ENCODE results near the gene GLB1L2.

The GLB1L2 gene

GRCh38 chr11:134355136-134355535 lies 23.3 kb downstream of the GLB1L2 start:
- H2AFZ ChIP-seq (ENCODE audit: low read depth, low read length) = no peak overlapping the region
- no peaks in the 10 kb centered on the region for H3K36me3 ChIP-seq (replicated peaks; ENCODE audit: low read depth, low read length)
- H3K27me3 ChIP-seq (ENCODE audit: low read depth, low read length) = peaks cover 25% of the 10 kb centered on the region
- TF ChIP-seq CTCF (IDR thresholded peaks at IDR 0.05; ENCODE audit: low read depth, low read length) = no peak
- no peak for TF ChIP-seq EZH2phosphoT487 (IDR thresholded peaks at IDR 0.05; ENCODE audit: low read depth)
- H3K4me1 ChIP-seq (ENCODE audit: low read length) = peaks cover 12% of the 10 kb centered on the region
- H3K9me3 ChIP-seq (ENCODE audit: insufficient read depth, low read length) = no peaks in the 10 kb centered on the region
- no peak overlapping the region for H3K9ac ChIP-seq (ENCODE audit: low read length)
- no peaks in the 10 kb centered on the region for H3K79me2 ChIP-seq (ENCODE audit: low read length)
- H3K4me3 ChIP-seq (ENCODE audit: low read length) = no peak overlapping the region
- H3K27ac ChIP-seq (ENCODE audit: low read length) = no peak overlapping the region
- H4K20me1 ChIP-seq (ENCODE audit: insufficient read depth, low read length) = no peaks in the 10 kb centered on the region
- H3K4me2 ChIP-seq (ENCODE audit: low read length) = no peak overlapping the region

GRCh38 chr11:134355656-134356055 lies 23.9 kb downstream of the GLB1L2 start:
- H4K20me1 ChIP-seq (ENCODE audit: insufficient read depth, low read length) = no peaks in the 10 kb centered on the region
- no peaks in the 10 kb centered on the region for H3K36me3 ChIP-seq (replicated peaks; ENCODE audit: low read depth, low read length)
- H3K27me3 ChIP-seq (ENCODE audit: low read depth, low read length) = peaks cover 25% of the 10 kb centered on the region
- H3K4me1 ChIP-seq (ENCODE audit: low read length) = peaks cover 7% of the 10 kb centered on the region
- no peaks in the 10 kb centered on the region for H3K9me3 ChIP-seq (ENCODE audit: insufficient read depth, low read length)
- no peak overlapping the region for H3K9ac ChIP-seq (ENCODE audit: low read length)
- no peak overlapping the region for H2AFZ ChIP-seq (ENCODE audit: low read depth, low read length)
- H3K27ac ChIP-seq (ENCODE audit: low read length) = no peak overlapping the region
- H3K4me3 ChIP-seq (ENCODE audit: low read length) = no peak overlapping the region
- H3K4me2 ChIP-seq (ENCODE audit: low read length) = no peak overlapping the region
- no peaks in the 10 kb centered on the region for H3K79me2 ChIP-seq (ENCODE audit: low read length)
- TF ChIP-seq CTCF (IDR thresholded peaks at IDR 0.05; ENCODE audit: low read depth, low read length) (no peak), EZH2phosphoT487 (IDR thresholded peaks at IDR 0.05; ENCODE audit: low read depth) (no peak)

- no peaks in the 10 kb centered on the region for H4K20me1 ChIP-seq (ENCODE audit: insufficient read depth, low read length)
- no peak overlapping the region for H3K4me3 ChIP-seq (ENCODE audit: low read length)
- no peak overlapping the region for H3K9ac ChIP-seq (ENCODE audit: low read length)
- H3K27me3 ChIP-seq (ENCODE audit: low read depth, low read length) = peaks cover 23% of the 10 kb centered on the region
- no peak overlapping the region for H3K4me2 ChIP-seq (ENCODE audit: low read length)
- peaks cover 4% of the 10 kb centered on the region; the same call in 1 of the 2 replicates for H3K4me1 ChIP-seq (ENCODE audit: low read length)
- H3K79me2 ChIP-seq (ENCODE audit: low read length) = no peaks in the 10 kb centered on the region
- TF ChIP-seq EZH2phosphoT487 (IDR thresholded peaks at IDR 0.05; ENCODE audit: low read depth) = no peak
- TF ChIP-seq CTCF (IDR thresholded peaks at IDR 0.05; ENCODE audit: low read depth, low read length) = no peak
- H2AFZ ChIP-seq (ENCODE audit: low read depth, low read length) = no peak overlapping the region
- H3K27ac ChIP-seq (ENCODE audit: low read length) = no peak overlapping the region
- no peaks in the 10 kb centered on the region for H3K36me3 ChIP-seq (replicated peaks; ENCODE audit: low read depth, low read length)
- H3K9me3 ChIP-seq (ENCODE audit: insufficient read depth, low read length) = no peaks in the 10 kb centered on the region
These were observed 25.1 kb downstream of the GLB1L2 start for GRCh38 chr11:134356656-134357544.

GRCh38 chr11:134357545-134357839 lies 25.7 kb downstream of the GLB1L2 start:
- H2AFZ ChIP-seq (ENCODE audit: low read depth, low read length) = no peak overlapping the region
- no peaks in the 10 kb centered on the region for H3K9me3 ChIP-seq (ENCODE audit: insufficient read depth, low read length)
- H3K4me1 ChIP-seq (ENCODE audit: low read length) = peaks cover 4% of the 10 kb centered on the region; the same call in 1 of the 2 replicates
- no peaks in the 10 kb centered on the region for H3K36me3 ChIP-seq (replicated peaks; ENCODE audit: low read depth, low read length)
- TF ChIP-seq CTCF (IDR thresholded peaks at IDR 0.05; ENCODE audit: low read depth, low read length) = no peak
- TF ChIP-seq EZH2phosphoT487 (IDR thresholded peaks at IDR 0.05; ENCODE audit: low read depth) = no peak
- no peak overlapping the region for H3K27ac ChIP-seq (ENCODE audit: low read length)
- H4K20me1 ChIP-seq (ENCODE audit: insufficient read depth, low read length) = no peaks in the 10 kb centered on the region
- no peak overlapping the region for H3K4me3 ChIP-seq (ENCODE audit: low read length)
- no peaks in the 10 kb centered on the region for H3K79me2 ChIP-seq (ENCODE audit: low read length)
- no peak overlapping the region for H3K4me2 ChIP-seq (ENCODE audit: low read length)
- no peak overlapping the region for H3K9ac ChIP-seq (ENCODE audit: low read length)
- peaks cover 23% of the 10 kb centered on the region for H3K27me3 ChIP-seq (ENCODE audit: low read depth, low read length)
